GM10266 (cell line): ENCODE data around the gene AQP5.

Experiments used
- DNase-seq: peaks from one replicate; pipeline ENCODE4 v3.0.0; 2012; ENCODE audit errors: extremely low spot score
- TF ChIP-seq, protein P1 (sequence below): IDR thresholded peaks from 2 replicates; pipeline ENCODE4 v1.5.1; 2012; ENCODE audit warnings: mild to moderate bottlenecking, low read depth; ENCODE audit not compliant: control insufficient read depth, insufficient read depth; ENCODE audit errors: missing control alignments

Gene AQP5

DNA sequence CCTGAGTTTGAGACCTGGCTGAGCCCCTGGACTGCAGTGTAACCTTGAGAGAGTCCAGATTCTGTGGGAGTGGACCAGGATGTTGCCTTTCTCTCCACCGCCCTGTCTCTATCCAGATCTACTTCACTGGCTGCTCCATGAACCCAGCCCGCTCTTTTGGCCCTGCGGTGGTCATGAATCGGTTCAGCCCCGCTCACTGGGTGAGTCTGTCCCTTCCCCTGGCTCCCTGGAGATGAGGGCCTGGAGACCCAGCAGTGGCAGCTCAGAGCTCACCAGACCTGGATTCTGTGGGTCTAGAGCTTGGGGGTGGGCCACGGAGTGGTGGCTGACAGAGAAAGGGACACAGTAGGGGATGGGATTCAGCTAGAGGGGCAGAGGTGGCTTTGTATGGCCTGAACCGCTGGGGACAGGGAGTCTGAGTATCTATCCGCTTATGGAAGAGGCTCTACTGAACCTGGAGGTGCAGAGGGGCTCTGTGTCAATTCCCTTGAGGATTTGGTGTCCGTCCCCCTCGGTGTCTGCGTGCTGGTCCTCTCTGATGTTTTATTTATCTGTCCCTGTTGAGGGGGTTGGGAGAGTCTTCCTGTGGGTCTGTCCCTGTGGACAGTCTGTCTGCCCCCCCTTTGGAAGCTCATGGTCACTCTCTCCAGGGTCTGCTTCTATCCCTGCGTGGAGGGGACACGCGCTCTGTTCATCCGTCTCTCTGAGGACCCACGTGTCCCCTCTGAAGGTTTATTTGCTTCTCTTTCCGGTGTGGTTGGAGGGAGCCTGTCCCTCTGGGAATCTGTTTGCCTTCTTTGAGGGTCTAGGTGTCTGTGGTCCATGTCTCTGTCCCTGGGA is 2.5 kb downstream of the AQP5 start:
- DNase-seq = no peak
- TF ChIP-seq, protein P1, sequence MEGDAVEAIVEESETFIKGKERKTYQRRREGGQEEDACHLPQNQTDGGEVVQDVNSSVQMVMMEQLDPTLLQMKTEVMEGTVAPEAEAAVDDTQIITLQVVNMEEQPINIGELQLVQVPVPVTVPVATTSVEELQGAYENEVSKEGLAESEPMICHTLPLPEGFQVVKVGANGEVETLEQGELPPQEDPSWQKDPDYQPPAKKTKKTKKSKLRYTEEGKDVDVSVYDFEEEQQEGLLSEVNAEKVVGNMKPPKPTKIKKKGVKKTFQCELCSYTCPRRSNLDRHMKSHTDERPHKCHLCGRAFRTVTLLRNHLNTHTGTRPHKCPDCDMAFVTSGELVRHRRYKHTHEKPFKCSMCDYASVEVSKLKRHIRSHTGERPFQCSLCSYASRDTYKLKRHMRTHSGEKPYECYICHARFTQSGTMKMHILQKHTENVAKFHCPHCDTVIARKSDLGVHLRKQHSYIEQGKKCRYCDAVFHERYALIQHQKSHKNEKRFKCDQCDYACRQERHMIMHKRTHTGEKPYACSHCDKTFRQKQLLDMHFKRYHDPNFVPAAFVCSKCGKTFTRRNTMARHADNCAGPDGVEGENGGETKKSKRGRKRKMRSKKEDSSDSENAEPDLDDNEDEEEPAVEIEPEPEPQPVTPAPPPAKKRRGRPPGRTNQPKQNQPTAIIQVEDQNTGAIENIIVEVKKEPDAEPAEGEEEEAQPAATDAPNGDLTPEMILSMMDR = no peak

DNA sequence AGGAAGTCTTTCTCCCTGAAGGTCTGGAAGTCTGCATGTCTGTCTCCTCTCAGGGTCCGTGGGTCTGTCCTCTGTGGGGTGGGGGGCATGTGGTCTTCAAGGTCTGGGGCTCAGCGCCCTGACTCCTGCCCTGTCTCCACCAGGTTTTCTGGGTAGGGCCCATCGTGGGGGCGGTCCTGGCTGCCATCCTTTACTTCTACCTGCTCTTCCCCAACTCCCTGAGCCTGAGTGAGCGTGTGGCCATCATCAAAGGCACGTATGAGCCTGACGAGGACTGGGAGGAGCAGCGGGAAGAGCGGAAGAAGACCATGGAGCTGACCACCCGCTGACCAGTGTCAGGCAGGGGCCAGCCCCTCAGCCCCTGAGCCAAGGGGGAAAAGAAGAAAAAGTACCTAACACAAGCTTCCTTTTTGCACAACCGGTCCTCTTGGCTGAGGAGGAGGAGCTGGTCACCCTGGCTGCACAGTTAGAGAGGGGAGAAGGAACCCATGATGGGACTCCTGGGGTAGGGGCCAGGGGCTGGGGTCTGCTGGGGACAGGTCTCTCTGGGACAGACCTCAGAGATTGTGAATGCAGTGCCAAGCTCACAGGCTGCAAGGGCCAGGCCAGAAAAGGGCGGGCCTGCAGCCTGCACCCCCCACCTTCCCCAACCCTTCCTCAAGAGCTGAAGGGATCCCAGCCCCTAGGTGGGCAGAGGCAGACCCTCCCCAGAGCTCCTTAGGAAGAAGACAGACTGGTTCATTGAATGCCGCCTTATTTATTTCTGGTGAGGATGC is 3.4 kb downstream of the AQP5 start:
- DNase-seq = no peak
- TF ChIP-seq, protein P1 = no peak

DNA sequence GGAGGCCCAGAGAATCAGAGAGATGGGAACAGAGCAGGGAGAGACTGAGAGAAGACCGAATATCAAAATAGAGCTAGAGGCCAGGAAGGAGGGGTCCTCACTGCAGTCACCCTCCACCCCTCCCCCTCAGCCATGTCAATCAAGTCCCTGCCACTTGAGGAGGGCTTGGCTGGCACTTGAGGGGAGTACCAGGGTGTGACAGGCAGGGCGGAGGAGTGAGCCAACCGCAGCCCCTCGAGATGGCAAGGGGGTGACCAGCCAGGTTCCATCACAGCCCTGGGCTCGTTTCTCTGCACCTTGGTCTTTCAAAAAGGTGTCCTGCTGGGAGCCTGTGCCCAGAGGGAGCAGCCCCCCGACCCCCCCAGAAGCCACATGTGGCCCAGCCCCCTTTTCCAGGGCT is 4.2 kb downstream of the AQP5 start:
- TF ChIP-seq, protein P1 = no peak
- no peak for DNase-seq

DNA sequence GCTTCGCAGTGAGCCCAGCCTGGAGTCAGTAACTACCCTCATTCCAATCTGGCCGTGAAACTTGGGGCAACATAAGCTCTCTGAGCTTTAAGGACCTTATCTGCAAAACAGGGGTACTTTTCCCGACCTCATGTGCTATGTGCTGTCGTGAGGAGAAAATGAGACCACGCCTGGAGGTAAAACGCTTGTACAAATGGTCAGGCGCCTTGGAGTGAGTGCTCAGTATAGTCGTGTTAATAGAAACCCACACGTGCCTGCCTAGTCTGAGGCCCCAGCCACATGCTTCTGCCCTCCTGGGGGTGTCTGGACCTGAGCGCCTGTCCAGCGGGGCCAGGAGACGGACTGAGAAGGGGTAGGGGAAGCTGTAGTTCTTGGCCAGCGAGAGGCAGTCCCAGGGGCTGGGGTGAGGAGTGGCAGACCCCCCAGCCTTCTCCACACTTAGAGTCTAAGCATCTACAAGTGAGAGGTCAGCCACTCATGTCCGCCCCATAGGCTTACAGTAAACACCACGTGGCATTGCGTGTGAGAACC is 4.9 kb downstream of the AQP5 start:
- TF ChIP-seq, protein P1 = peak; percentile 28
- DNase-seq = no peak

DNA sequence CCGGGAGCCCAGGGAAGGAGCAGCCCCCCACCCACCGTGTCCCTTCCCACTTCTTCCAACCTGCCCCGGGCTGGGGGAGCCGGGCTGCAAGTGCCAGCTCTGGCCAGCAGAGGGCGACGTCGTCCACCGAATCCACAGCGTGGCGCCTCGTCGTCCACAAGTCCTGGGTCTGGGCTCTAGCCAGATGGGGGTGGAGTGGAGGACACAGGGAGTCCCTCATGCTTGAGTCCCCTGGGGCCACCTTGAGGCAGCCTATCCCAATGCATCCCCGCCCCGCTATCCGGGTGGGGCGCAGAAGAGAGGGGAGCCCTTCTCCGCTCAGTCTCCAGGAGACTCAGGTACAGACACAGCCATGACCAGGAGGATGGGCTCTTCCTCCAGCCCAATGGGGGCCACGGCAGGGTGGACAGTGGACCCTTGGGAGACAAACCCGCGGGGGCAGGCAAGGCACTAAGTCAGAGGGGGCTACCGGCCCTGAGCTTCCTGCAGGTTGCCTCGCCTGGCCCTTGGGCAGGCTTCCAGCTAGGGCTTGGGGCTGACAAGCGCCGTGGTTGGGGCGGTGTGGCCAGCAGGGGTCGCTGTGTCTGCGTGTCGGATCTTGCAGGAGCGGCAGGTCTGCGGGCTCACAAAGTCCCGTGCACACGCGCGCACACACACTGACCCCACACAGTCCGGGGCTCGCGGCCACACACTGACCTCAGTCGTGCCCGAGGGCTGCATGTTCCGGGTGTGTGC is 5.5 kb downstream of the AQP5 start:
- peak; percentile 91 for DNase-seq
- TF ChIP-seq, protein P1 = peak; percentile 99

DNA sequence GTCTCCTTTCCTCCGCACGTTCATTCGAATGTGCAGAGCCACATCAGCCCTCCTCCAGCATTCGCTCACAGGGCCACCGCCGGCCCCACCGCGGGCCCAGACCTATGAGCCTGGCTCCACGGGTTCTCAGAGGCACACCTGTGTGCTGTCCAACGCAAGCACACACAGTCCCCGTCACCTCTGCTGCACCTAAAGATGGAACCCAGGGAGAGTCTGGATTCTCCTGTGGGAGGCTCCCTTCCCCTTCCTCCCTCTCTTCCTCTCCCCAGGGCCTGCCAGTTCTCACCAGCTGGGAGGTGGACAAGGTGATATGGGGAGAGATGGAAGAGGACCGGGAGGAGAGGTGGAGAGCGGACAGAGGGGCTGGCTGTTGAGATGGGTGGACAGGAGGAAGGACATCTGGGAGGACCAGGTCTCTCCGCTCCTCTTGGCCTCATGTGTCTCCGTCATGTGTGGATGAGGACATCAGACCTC is 6.1 kb downstream of the AQP5 start:
- TF ChIP-seq, protein P1 = no peak
- DNase-seq = no peak
